IMR-90 (cell line): ENCODE data around the gene TEX36. TPM values are rescaled to one million over a fixed set of nuclear protein-coding genes. Genes with fewer than 3 reads are reported as not detected.

Source experiments
- ATAC-seq: fragments of 200-7000 bp; cut with Tn5 transposase; 2 replicates; pipeline ENCODE4 v1.9.1; 2020; ENCODE audit warnings: low read depth, mild to moderate bottlenecking, moderate library complexity
- BruUV-seq: library from RNA; stranded (reverse); fragments of 400-500 nt; replicated peaks from 2 replicates; lab custom pipeline; 2021; lab: Mats Ljungman, UMichigan
- CTCF ChIA-PET: fragments of 300-600 bp; formaldehyde crosslinking; extraction: SDS; loops from one replicate; lab custom pipeline; 2021; ENCODE audit warnings: antibody characterized with exemption; lab: Yijun Ruan, JAX
- POLR2A ChIA-PET: fragments of 300-600 bp; sonication (Branson Sonifier 250); formaldehyde crosslinking; loops from one replicate; lab custom pipeline; 2022; ENCODE audit warnings: antibody characterized with exemption; ENCODE audit not compliant: unreplicated experiment; lab: Charles Lee
- DNase-seq: peaks from one replicate; pipeline ENCODE4 v3.0.0; 2013
- H2AFZ ChIP-seq: replicated peaks from 2 replicates; pipeline ENCODE3; 2013; ENCODE audit warnings: low read length, mild to moderate bottlenecking; ENCODE audit not compliant: poor library complexity
- H2AK5ac ChIP-seq: 2 replicates; pipeline ENCODE4 v1.6.1; 2013; ENCODE audit warnings: low read depth, low read length, inconsistent platforms
- H2AK9ac ChIP-seq: replicated peaks from 2 replicates; pipeline ENCODE3; 2013; ENCODE audit warnings: mild to moderate bottlenecking, low read depth, low read length, moderate library complexity; ENCODE audit not compliant: poor library complexity
- H2BK120ac ChIP-seq: 2 replicates; pipeline ENCODE4 v1.6.1; 2013; ENCODE audit warnings: low read depth, low read length, inconsistent platforms
- H2BK15ac ChIP-seq: 3 replicates; pipeline ENCODE4 v1.6.1; 2013; ENCODE audit warnings: low read depth, low read length, inconsistent platforms
- H2BK20ac ChIP-seq: 2 replicates; pipeline ENCODE4 v1.6.1; 2013; ENCODE audit warnings: low read depth, mild to moderate bottlenecking, inconsistent platforms, low read length, moderate library complexity
- H2BK5ac ChIP-seq: 2 replicates; pipeline ENCODE4 v1.6.1; 2013; ENCODE audit warnings: mild to moderate bottlenecking, low read depth, low read length, inconsistent platforms; ENCODE audit not compliant: poor library complexity, severe bottlenecking
- H3K14ac ChIP-seq: replicated peaks from 2 replicates; pipeline ENCODE4 v1.6.1; 2013; ENCODE audit warnings: low read depth, low read length, inconsistent platforms
- H3K18ac ChIP-seq: 2 replicates; pipeline ENCODE4 v1.6.1; 2013; ENCODE audit warnings: low read depth, low read length, control low read depth
- H3K23ac ChIP-seq: 2 replicates; pipeline ENCODE4 v1.6.1; 2013; ENCODE audit warnings: low read depth, low read length, inconsistent platforms
- H3K27ac ChIP-seq: 2 replicates; pipeline ENCODE4 v1.5.1; 2013; ENCODE audit warnings: mild to moderate bottlenecking, control low read depth, low read length; ENCODE audit not compliant: insufficient read depth
- H3K27me3 ChIP-seq: 2 replicates; pipeline ENCODE4 v1.6.1; 2013; ENCODE audit warnings: low read length; ENCODE audit not compliant: control insufficient read depth, insufficient read depth
- H3K36me3 ChIP-seq: 2 replicates; pipeline ENCODE4 v1.6.1; 2013; ENCODE audit warnings: low read length, mixed read lengths; ENCODE audit not compliant: control insufficient read depth, insufficient read depth
- H3K4ac ChIP-seq: 2 replicates; pipeline ENCODE4 v1.6.1; 2013; ENCODE audit warnings: low read depth, low read length, inconsistent platforms
- H3K4me1 ChIP-seq: 2 replicates; pipeline ENCODE4 v1.6.1; 2013; ENCODE audit warnings: low read length, mixed read lengths; ENCODE audit not compliant: control insufficient read depth, insufficient read depth
- H3K4me2 ChIP-seq: 2 replicates; pipeline ENCODE4 v1.6.1; 2013; ENCODE audit warnings: low read depth, mild to moderate bottlenecking, control low read depth, low read length, moderate library complexity
- H3K4me3 ChIP-seq: 2 replicates; pipeline ENCODE4 v1.5.1; 2013; ENCODE audit warnings: low read depth, mild to moderate bottlenecking, control low read depth, low read length, moderate library complexity; ENCODE audit not compliant: insufficient read depth
- H3K56ac ChIP-seq: 2 replicates; pipeline ENCODE4 v1.6.1; 2013; ENCODE audit warnings: low read length, inconsistent platforms; ENCODE audit not compliant: insufficient read depth; ENCODE audit errors: extremely low read depth
- H3K79me1 ChIP-seq, 2 experiments: 2 replicates each; pipeline ENCODE4 v1.6.1; 2013; ENCODE audit warnings: low read length in 2 of 2, inconsistent platforms in 1 of 2, low read depth in 1 of 2
- H3K9ac ChIP-seq: 2 replicates; pipeline ENCODE4 v1.6.1; 2013; ENCODE audit warnings: low read depth, low read length, control low read depth
- H3K9me1 ChIP-seq: 2 replicates; pipeline ENCODE4 v1.6.1; 2013; ENCODE audit warnings: low read length, inconsistent platforms; ENCODE audit not compliant: insufficient read depth
- H3K9me3 ChIP-seq: 2 replicates; pipeline ENCODE4 v1.6.1; 2013; ENCODE audit warnings: low read length; ENCODE audit not compliant: control insufficient read depth, insufficient read depth
- H4K20me1 ChIP-seq: 2 replicates; pipeline ENCODE4 v1.6.1; 2013; ENCODE audit warnings: low read length, inconsistent platforms; ENCODE audit not compliant: insufficient read depth
- H4K5ac ChIP-seq: 2 replicates; pipeline ENCODE4 v1.6.1; 2013; ENCODE audit warnings: mild to moderate bottlenecking, low read depth, low read length, control low read depth
- H4K8ac ChIP-seq, 2 experiments: 2 replicates each; pipeline ENCODE4 v1.6.1; 2013; ENCODE audit warnings: low read depth in 2 of 2, low read length in 2 of 2, control low read depth in 1 of 2, inconsistent platforms in 1 of 2
- H4K91ac ChIP-seq: 2 replicates; pipeline ENCODE4 v1.6.1; 2013; ENCODE audit warnings: low read depth, low read length, inconsistent platforms; ENCODE audit not compliant: insufficient read depth
- BHLHE40 ChIP-seq: fragments of 150-350 bp; IDR thresholded peaks from 2 replicates; pipeline ENCODE4 v1.6.1; 2016; ENCODE audit warnings: mild to moderate bottlenecking, low read depth, low read length
- CEBPB ChIP-seq: IDR thresholded peaks from 2 replicates; pipeline ENCODE4 v1.6.1; 2012; ENCODE audit warnings: low read depth, low read length, improper control_type of control experiment
- CHD1 ChIP-seq: IDR thresholded peaks from 2 replicates; pipeline ENCODE4 v1.6.1; 2012; ENCODE audit warnings: low read depth, low read length, improper control_type of control experiment
- FOS ChIP-seq: fragments of 150-350 bp; IDR thresholded peaks from 2 replicates; pipeline ENCODE4 v1.6.1; 2016; ENCODE audit warnings: low read depth, low read length
- MAFK ChIP-seq: IDR thresholded peaks from 2 replicates; pipeline ENCODE4 v1.6.1; 2012; ENCODE audit warnings: low read depth, low read length, improper control_type of control experiment
- MAZ ChIP-seq: IDR thresholded peaks from 2 replicates; pipeline ENCODE4 v1.6.1; 2012; ENCODE audit warnings: low read depth, mild to moderate bottlenecking, low read length, improper control_type of control experiment, moderate library complexity, borderline replicate concordance
- MXI1 ChIP-seq: IDR thresholded peaks from 2 replicates; pipeline ENCODE4 v1.6.1; 2012; ENCODE audit warnings: low read depth, mild to moderate bottlenecking, low read length, moderate library complexity, borderline replicate concordance
- NFE2L2 ChIP-seq: fragments of 150-350 bp; IDR thresholded peaks from 2 replicates; pipeline ENCODE4 v1.6.1; 2016; ENCODE audit warnings: low read depth, mild to moderate bottlenecking, low read length
- POLR2A ChIP-seq: IDR thresholded peaks from 2 replicates; pipeline ENCODE4 v1.6.1; 2012; ENCODE audit warnings: mild to moderate bottlenecking, low read depth, low read length
- RAD21 ChIP-seq: IDR thresholded peaks from 2 replicates; pipeline ENCODE4 v1.6.1; 2012; ENCODE audit warnings: low read length, improper control_type of control experiment
- RCOR1 ChIP-seq: IDR thresholded peaks from 2 replicates; pipeline ENCODE4 v1.6.1; 2012; ENCODE audit warnings: mild to moderate bottlenecking, low read length, improper control_type of control experiment; ENCODE audit not compliant: insufficient replicate concordance
- RFX5 ChIP-seq: IDR thresholded peaks from 2 replicates; pipeline ENCODE4 v1.8.0; 2012; ENCODE audit warnings: low read depth, mild to moderate bottlenecking, low read length, moderate library complexity
- SMC3 ChIP-seq: fragments of 150-350 bp; IDR thresholded peaks from 2 replicates; pipeline ENCODE4 v1.6.1; 2016; ENCODE audit warnings: low read depth, mild to moderate bottlenecking, antibody characterized with exemption, low read length, moderate library complexity
- WGBS, 2 experiments: methylation state at CpG; one replicate each; pipeline versions ENCODE4 v1.1.5 to v1.1.7; 2013; ENCODE audit warnings: missing lambda C conversion rate in 2 of 2; ENCODE audit not compliant: insufficient read length in 1 of 2; ENCODE audit errors: extremely low coverage in 2 of 2; 5-methylcytosine and 5-hydroxymethylcytosine counted together
- dilution Hi-C: fragments of 300-500 bp; cut with HindIII; formaldehyde crosslinking; loops from one replicate; pipeline ENCODE4 v1.14.3; 2018; ENCODE audit warnings: low sequenced_read_pairs; ENCODE audit not compliant: unreplicated experiment
- in situ Hi-C: fragments of 300-500 bp; cut with MboI; formaldehyde crosslinking; loops from 3 replicates; pipeline ENCODE4 v1.14.3; 2019; ENCODE audit warnings: low sequenced_read_pairs, inconsistent platforms, mixed read lengths
- intact Hi-C: fragments of 100-400 bp; cut with micrococcal nuclease; formaldehyde crosslinking; loops from 2 replicates; pipeline ENCODE4 v1.10.0; 2022
- polyA plus RNA-seq, 3 experiments: library from polyadenylated mRNA; depleted of rRNA; stranded (reverse); fragments of >200 nt; gene quantifications; 2 replicates each; pipeline ENCODE4 v1.2.3, GENCODE V29; 2012; ENCODE audit warnings: low replicate concordance in 1 of 3
- total RNA-seq: library from RNA; depleted of rRNA; stranded (reverse); fragments of >200 nt; gene quantifications from 2 replicates; pipeline ENCODE4 v1.2.3, GENCODE V29; 2012
- TF ChIP-seq, protein P1 (sequence below): conservative IDR thresholded peaks from 2 replicates; pipeline ENCODE4 v1.5.1; 2012; ENCODE audit warnings: mild to moderate bottlenecking, low read depth, low read length, improper control_type of control experiment
- TF ChIP-seq, protein P2 (sequence below): fragments of 150-350 bp; IDR thresholded peaks from 2 replicates; pipeline ENCODE4 v1.6.1; 2017; ENCODE audit warnings: mild to moderate bottlenecking, antibody characterized with exemption, low read length, low read depth
- TF ChIP-seq, protein P3 (sequence below): fragments of 150-350 bp; IDR thresholded peaks from 2 replicates; pipeline ENCODE4 v1.6.1; 2016; ENCODE audit warnings: low read depth, mild to moderate bottlenecking, low read length, moderate library complexity, borderline replicate concordance

Gene TEX36
- total and polyA plus RNA-seq, 2 of the 4 experiments (the other 2 are of a cell fraction): not detected

DNA sequence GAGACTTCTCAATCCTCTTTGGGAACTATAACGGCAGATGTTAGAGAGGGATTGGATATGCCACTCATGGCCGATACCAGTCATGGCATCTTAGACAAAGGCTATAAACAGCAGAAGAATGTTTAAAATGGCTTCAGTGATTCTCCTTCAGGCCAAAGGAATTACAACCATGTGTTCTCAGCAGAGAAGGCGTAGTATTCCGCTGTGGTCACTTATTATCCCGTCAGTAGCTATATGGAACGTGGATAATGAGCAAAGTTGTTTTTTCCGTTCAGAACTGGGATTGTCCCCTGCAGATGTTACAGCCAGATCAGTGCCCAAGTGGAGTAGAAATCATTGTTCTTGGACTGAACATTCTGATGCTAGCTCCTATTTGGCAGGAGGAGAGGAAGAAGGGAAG is 43.1 kb downstream of the TEX36 start:
- H3K4me3 ChIP-seq: no peak overlapping the region
- H3K4me2 ChIP-seq: no peak overlapping the region
- H4K8ac ChIP-seq: no peak overlapping the region
- WGBS, 2 experiments: 70% methylated on average over 6 of the region's 7 CpGs; no CpG with 5 or more reads in 1 of the 2 experiments
- CTCF ChIA-PET: no interaction called here
- intact Hi-C loops (no loop called here), in situ Hi-C loops (no loop called here), dilution Hi-C loops (no loop called here)
- H2BK120ac ChIP-seq: no peak overlapping the region
- H3K79me1 ChIP-seq: no peaks in the 10 kb centered on the region
- H4K91ac ChIP-seq: no peak overlapping the region
- H3K9me3 ChIP-seq: no peaks in the 10 kb centered on the region
- TF ChIP-seq FOS (no peak), MAZ (no peak), SMC3 (no peak), RAD21 (no peak), CEBPB (no peak), MAFK (no peak), POLR2A (no peak), RCOR1 (no peak), BHLHE40 (no peak), RFX5 (no peak), MXI1 (no peak), CHD1 (no peak), NFE2L2 (no peak)
- TF ChIP-seq, protein P1, sequence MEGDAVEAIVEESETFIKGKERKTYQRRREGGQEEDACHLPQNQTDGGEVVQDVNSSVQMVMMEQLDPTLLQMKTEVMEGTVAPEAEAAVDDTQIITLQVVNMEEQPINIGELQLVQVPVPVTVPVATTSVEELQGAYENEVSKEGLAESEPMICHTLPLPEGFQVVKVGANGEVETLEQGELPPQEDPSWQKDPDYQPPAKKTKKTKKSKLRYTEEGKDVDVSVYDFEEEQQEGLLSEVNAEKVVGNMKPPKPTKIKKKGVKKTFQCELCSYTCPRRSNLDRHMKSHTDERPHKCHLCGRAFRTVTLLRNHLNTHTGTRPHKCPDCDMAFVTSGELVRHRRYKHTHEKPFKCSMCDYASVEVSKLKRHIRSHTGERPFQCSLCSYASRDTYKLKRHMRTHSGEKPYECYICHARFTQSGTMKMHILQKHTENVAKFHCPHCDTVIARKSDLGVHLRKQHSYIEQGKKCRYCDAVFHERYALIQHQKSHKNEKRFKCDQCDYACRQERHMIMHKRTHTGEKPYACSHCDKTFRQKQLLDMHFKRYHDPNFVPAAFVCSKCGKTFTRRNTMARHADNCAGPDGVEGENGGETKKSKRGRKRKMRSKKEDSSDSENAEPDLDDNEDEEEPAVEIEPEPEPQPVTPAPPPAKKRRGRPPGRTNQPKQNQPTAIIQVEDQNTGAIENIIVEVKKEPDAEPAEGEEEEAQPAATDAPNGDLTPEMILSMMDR: no peak
- TF ChIP-seq, protein P2, sequence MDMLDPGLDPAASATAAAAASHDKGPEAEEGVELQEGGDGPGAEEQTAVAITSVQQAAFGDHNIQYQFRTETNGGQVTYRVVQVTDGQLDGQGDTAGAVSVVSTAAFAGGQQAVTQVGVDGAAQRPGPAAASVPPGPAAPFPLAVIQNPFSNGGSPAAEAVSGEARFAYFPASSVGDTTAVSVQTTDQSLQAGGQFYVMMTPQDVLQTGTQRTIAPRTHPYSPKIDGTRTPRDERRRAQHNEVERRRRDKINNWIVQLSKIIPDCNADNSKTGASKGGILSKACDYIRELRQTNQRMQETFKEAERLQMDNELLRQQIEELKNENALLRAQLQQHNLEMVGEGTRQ: no peak
- TF ChIP-seq, protein P3, sequence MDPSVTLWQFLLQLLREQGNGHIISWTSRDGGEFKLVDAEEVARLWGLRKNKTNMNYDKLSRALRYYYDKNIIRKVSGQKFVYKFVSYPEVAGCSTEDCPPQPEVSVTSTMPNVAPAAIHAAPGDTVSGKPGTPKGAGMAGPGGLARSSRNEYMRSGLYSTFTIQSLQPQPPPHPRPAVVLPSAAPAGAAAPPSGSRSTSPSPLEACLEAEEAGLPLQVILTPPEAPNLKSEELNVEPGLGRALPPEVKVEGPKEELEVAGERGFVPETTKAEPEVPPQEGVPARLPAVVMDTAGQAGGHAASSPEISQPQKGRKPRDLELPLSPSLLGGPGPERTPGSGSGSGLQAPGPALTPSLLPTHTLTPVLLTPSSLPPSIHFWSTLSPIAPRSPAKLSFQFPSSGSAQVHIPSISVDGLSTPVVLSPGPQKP: no peak
- no peak overlapping the region for H3K27ac ChIP-seq
- H4K5ac ChIP-seq: no peak overlapping the region
- H2BK5ac ChIP-seq: no peak overlapping the region
- H4K20me1 ChIP-seq: no peaks in the 10 kb centered on the region
- H2BK15ac ChIP-seq: no peak overlapping the region
- H2AK9ac ChIP-seq: no peak overlapping the region
- no peak overlapping the region for H2BK20ac ChIP-seq
- H3K14ac ChIP-seq: no peak overlapping the region
- BruUV-seq: no TSS peak
- no peak overlapping the region for H2AK5ac ChIP-seq
- no peaks in the 10 kb centered on the region for H3K9me1 ChIP-seq
- no peak overlapping the region for H3K4ac ChIP-seq
- ATAC-seq (no peak), DNase-seq (no peak)
- no peaks in the 10 kb centered on the region for H3K4me1 ChIP-seq
- no peak overlapping the region for H3K18ac ChIP-seq
- POLR2A ChIA-PET: no interaction called here
- H2AFZ ChIP-seq: no peak overlapping the region
- H3K56ac ChIP-seq: no peak overlapping the region
- no peak overlapping the region for H3K9ac ChIP-seq
- H3K23ac ChIP-seq: no peak overlapping the region
- no peaks in the 10 kb centered on the region for H3K36me3 ChIP-seq
- no peaks in the 10 kb centered on the region; the same call in 1 of the 2 replicates for H3K27me3 ChIP-seq
